Breast epithelium (tissue), 3 donors: ENCODE data around the gene SLC11A1.

ENCODE experiments used
- POLR2A ChIP-seq: fragments of 450-650 bp; IDR thresholded peaks from one replicate; pipeline ENCODE4 v1.6.1; 2016; ENCODE audit warnings: antibody characterized with exemption, mild to moderate bottlenecking, moderate library complexity
- POLR2AphosphoS5 ChIP-seq, 3 donors: sonication (generic); formaldehyde crosslinking; IDR thresholded peaks; one replicate each; pipeline ENCODE4 v1.6.1; 2017; ENCODE audit warnings: antibody characterized with exemption in 3 of 3
- TF ChIP-seq, protein P1 (sequence below), 3 donors: fragments of 450-650 bp; IDR thresholded peaks; one replicate each; pipeline ENCODE4 v1.5.1; 2016 to 2017; ENCODE audit warnings: antibody characterized with exemption in 3 of 3, mild to moderate bottlenecking in 3 of 3, moderate library complexity in 3 of 3

DNA sequence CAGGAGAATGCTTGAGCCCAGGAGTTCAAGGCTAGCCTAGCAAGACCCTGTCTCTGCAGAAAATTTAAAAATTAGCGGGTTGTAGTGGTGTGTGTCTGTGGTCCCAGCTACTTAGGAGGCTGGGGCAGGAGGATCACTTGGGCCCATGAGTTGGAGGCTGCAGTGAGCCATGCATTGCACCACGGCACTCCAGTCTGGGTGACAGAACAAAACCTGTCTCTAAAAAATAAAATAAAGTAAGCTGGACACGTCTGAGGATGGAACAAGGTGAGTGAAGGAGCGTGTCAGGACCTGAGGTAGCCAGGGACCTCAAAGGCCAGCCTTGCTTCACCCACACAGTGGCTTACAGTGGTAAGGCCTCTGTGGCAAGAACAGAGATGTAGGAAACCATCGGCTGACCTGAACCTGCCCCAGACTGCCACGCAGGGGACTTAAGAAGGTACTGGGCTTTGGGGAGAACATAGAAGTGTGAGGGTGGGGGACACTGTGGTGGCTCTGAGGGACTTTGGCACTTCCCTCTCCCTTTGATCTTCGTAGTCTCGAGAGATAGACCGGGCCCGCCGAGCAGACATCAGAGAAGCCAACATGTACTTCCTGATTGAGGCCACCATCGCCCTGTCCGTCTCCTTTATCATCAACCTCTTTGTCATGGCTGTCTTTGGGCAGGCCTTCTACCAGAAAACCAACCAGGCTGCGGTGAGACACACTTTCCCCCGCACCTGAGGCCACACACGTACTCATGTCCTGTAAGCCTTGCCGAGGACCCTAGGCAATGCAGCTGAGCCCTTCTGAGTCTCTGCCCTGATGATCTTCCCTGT is 7.5 kb downstream of the SLC11A1 start:
- TF ChIP-seq, protein P1, sequence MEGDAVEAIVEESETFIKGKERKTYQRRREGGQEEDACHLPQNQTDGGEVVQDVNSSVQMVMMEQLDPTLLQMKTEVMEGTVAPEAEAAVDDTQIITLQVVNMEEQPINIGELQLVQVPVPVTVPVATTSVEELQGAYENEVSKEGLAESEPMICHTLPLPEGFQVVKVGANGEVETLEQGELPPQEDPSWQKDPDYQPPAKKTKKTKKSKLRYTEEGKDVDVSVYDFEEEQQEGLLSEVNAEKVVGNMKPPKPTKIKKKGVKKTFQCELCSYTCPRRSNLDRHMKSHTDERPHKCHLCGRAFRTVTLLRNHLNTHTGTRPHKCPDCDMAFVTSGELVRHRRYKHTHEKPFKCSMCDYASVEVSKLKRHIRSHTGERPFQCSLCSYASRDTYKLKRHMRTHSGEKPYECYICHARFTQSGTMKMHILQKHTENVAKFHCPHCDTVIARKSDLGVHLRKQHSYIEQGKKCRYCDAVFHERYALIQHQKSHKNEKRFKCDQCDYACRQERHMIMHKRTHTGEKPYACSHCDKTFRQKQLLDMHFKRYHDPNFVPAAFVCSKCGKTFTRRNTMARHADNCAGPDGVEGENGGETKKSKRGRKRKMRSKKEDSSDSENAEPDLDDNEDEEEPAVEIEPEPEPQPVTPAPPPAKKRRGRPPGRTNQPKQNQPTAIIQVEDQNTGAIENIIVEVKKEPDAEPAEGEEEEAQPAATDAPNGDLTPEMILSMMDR (IDR thresholded peaks at IDR 0.05): no peak
- TF ChIP-seq POLR2AphosphoS5 (IDR thresholded peaks at IDR 0.05) (no peak), POLR2A (no peak)
